ENCODE measurements around the gene TMPRSS9. TPM values are rescaled to one million over a fixed set of nuclear protein-coding genes. Genes with fewer than 3 reads are reported as not detected.
A peak's percentile ranks its signal among the peaks of the same experiment; 100 is the strongest.
"Not testable (repeated sequence)": the region's sequence is repeated elsewhere in the genome, so short reads cannot be mapped to it uniquely, and the experiment has no call there.

TMPRSS9 gene
- total and polyA plus RNA-seq, 10 donors: 0.70 to 4.3 (median 2.7) TPM

GRCh38 chr19:2345076-2345475, 15.0 kb upstream of the TMPRSS9 start:
- Histone ChIP-seq H3K27me3 (replicated peaks in 1 of 7) (no peaks in the 10 kb centered on the region), H3K4me3 (no peak overlapping the region), H3K9me3 (no peaks in the 10 kb centered on the region), H3K36me3 (peaks cover 0 to 75% (median 33%) of the 10 kb centered on the region in 6 donors), H3K27ac (no peak overlapping the region), H3K4me1 (no peaks in the 10 kb centered on the region)
- no peak for TF ChIP-seq POLR2A (IDR thresholded peaks at IDR 0.05)
- TF ChIP-seq POLR2AphosphoS5 (IDR thresholded peaks at IDR 0.05): peak in 1 of 3 donors; percentile 13
- intact Hi-C loops (cut with DNase I; ENCODE audit: low total_unique reads): no loop called here
- 90 to 97% (median 97%) methylated on average over 7 to 17 of the region's 17 CpGs for WGBS, 5 donors
- DNase-seq: no peak

- WGBS, 5 donors: 72 to 84% (median 79%) methylated on average over 25 of the region's 25 CpGs
- H3K9me3 ChIP-seq: no peaks in the 10 kb centered on the region
- H3K27me3 ChIP-seq (replicated peaks in 1 of 7): no peaks in the 10 kb centered on the region
- no peak overlapping the region for H3K4me3 ChIP-seq
- H3K36me3 ChIP-seq: peaks cover 0 to 74% (median 29%) of the 10 kb centered on the region in 6 donors
- no peak overlapping the region for H3K27ac ChIP-seq
- no peaks in the 10 kb centered on the region for H3K4me1 ChIP-seq
- intact Hi-C loops (cut with DNase I; ENCODE audit: low total_unique reads): no loop called here
- TF ChIP-seq POLR2A (IDR thresholded peaks at IDR 0.05) (no peak), POLR2AphosphoS5 (IDR thresholded peaks at IDR 0.05) (peak in 1 of 3 donors; percentile 40), CTCF (IDR thresholded peaks at IDR 0.05 in 8 of 11, conservative IDR thresholded peaks at IDR 0.05 in 3 of 11) (no peak)
- no peak for DNase-seq
These were observed 14.0 kb upstream of the TMPRSS9 start for GRCh38 chr19:2345794-2346663.

GRCh38 chr19:2349818-2350217, 10.2 kb upstream of the TMPRSS9 start:
- H3K4me3 ChIP-seq; H3K27ac ChIP-seq; H3K4me1 ChIP-seq; intact Hi-C loops (cut with DNase I; ENCODE audit: low total_unique reads); H3K9me3 ChIP-seq; DNase-seq; H3K27me3 ChIP-seq (replicated peaks in 1 of 7): not testable (repeated sequence)
- H3K36me3 ChIP-seq: peaks cover 0 to 77% (median 32%) of the 10 kb centered on the region in 6 donors
- 91 to 96% (median 93%) methylated on average over 24 of the region's 24 CpGs for WGBS, 5 donors

GRCh38 chr19:2350656-2351055, 9.4 kb upstream of the TMPRSS9 start:
- 91 to 98% (median 93%) methylated on average over 16 of the region's 16 CpGs for WGBS, 5 donors
- Histone ChIP-seq H3K36me3 (peaks cover 0 to 75% (median 31%) of the 10 kb centered on the region in 6 donors), H3K27me3 (replicated peaks in 1 of 7) (no peaks in the 10 kb centered on the region), H3K4me3 (no peak overlapping the region), H3K9me3 (no peaks in the 10 kb centered on the region), H3K4me1 (no peaks in the 10 kb centered on the region), H3K27ac (no peak overlapping the region)
- TF ChIP-seq POLR2AphosphoS5 (IDR thresholded peaks at IDR 0.05) (no peak), CTCF (IDR thresholded peaks at IDR 0.05 in 8 of 11, conservative IDR thresholded peaks at IDR 0.05 in 3 of 11) (no peak), POLR2A (IDR thresholded peaks at IDR 0.05) (no peak)
- intact Hi-C loops (cut with DNase I; ENCODE audit: low total_unique reads): no loop called here
- no peak for DNase-seq

- Histone ChIP-seq H3K4me3 (no peak overlapping the region), H3K9me3 (no peaks in the 10 kb centered on the region), H3K36me3 (peaks cover 0 to 67% (median 31%) of the 10 kb centered on the region in 6 donors), H3K4me1 (no peaks in the 10 kb centered on the region), H3K27me3 (replicated peaks in 1 of 7) (no peaks in the 10 kb centered on the region), H3K27ac (no peak overlapping the region)
- DNase-seq: no peak
- WGBS, 5 donors: 95 to 99% (median 97%) methylated on average over 15 to 28 of the region's 28 CpGs
- TF ChIP-seq POLR2AphosphoS5 (IDR thresholded peaks at IDR 0.05): no peak
- no peak for TF ChIP-seq POLR2A (IDR thresholded peaks at IDR 0.05)
- TF ChIP-seq CTCF (IDR thresholded peaks at IDR 0.05 in 8 of 11, conservative IDR thresholded peaks at IDR 0.05 in 3 of 11): no peak
- intact Hi-C loops (cut with DNase I; ENCODE audit: low total_unique reads): no loop called here
These were observed 8.5 kb upstream of the TMPRSS9 start for GRCh38 chr19:2351591-2351990.
